ENCODE results near the gene MTCH1.

- TF ChIP-seq CTCF (IDR thresholded peaks at IDR 0.05), result no peak
- no peak for TF ChIP-seq POLR2A (IDR thresholded peaks at IDR 0.05)
Measured at GRCh38 chr6:36976509-36976908, 9.5 kb downstream of the MTCH1 start.
